ENCODE measurements around the gene SLC1A4.
"Not testable (repeated sequence)": the region's sequence is repeated elsewhere in the genome, so short reads cannot be mapped to it uniquely, and the experiment has no call there.

The SLC1A4 gene

GRCh38 chr2:65000644-65001043 lies 11.4 kb downstream of the SLC1A4 start:
- no peak overlapping the region for H3K4me3 ChIP-seq (ENCODE audit: low read length)
- DNase-seq (ENCODE audit: low read depth): no peak
- TF ChIP-seq CTCF (IDR thresholded peaks at IDR 0.05; ENCODE audit: insufficient read depth, low read depth, low read length, missing control alignments): no peak

GRCh38 chr2:65003037-65003436 lies 13.8 kb downstream of the SLC1A4 start:
- TF ChIP-seq CTCF (IDR thresholded peaks at IDR 0.05; ENCODE audit: insufficient read depth, low read depth, low read length, missing control alignments): no peak
- no peak overlapping the region for H3K4me3 ChIP-seq (ENCODE audit: low read length)
- no peak for DNase-seq (ENCODE audit: low read depth)

GRCh38 chr2:65004232-65004631 lies 15.0 kb downstream of the SLC1A4 start:
- not testable (repeated sequence) for H3K4me3 ChIP-seq (ENCODE audit: low read length); DNase-seq (ENCODE audit: low read depth)

- TF ChIP-seq CTCF (IDR thresholded peaks at IDR 0.05; ENCODE audit: insufficient read depth, low read depth, low read length, missing control alignments): no peak
- DNase-seq (ENCODE audit: low read depth): no peak
- no peak overlapping the region for H3K4me3 ChIP-seq (ENCODE audit: low read length)
These were observed 24.6 kb downstream of the SLC1A4 start for GRCh38 chr2:65013776-65014175.

- peak; percentile 24 for DNase-seq (ENCODE audit: low read depth)
- no peak overlapping the region for H3K4me3 ChIP-seq (ENCODE audit: low read length)
These were observed 26.5 kb downstream of the SLC1A4 start for GRCh38 chr2:65015731-65016130.

GRCh38 chr2:65016789-65017188 lies 27.6 kb downstream of the SLC1A4 start:
- H3K4me3 ChIP-seq (ENCODE audit: low read length): no peak overlapping the region
- DNase-seq (ENCODE audit: low read depth): no peak
- TF ChIP-seq CTCF (IDR thresholded peaks at IDR 0.05; ENCODE audit: insufficient read depth, low read depth, low read length, missing control alignments): no peak

More at GRCh38 chr2:65015731-65016130, 26.5 kb downstream of the SLC1A4 start:
- no peak for TF ChIP-seq CTCF (IDR thresholded peaks at IDR 0.05; ENCODE audit: insufficient read depth, low read depth, low read length, missing control alignments)

- no peak overlapping the region for H3K4me3 ChIP-seq (ENCODE audit: low read length)
- TF ChIP-seq CTCF (IDR thresholded peaks at IDR 0.05; ENCODE audit: insufficient read depth, low read depth, low read length, missing control alignments): peak; percentile 61
- peak; percentile 31 for DNase-seq (ENCODE audit: low read depth)
These were observed 28.1 kb downstream of the SLC1A4 start for GRCh38 chr2:65017335-65017734.

All from epithelial cell of esophagus (primary cell).